ENCODE measurements around the gene KRT6B. TPM values are rescaled to one million over a fixed set of nuclear protein-coding genes. Genes with fewer than 3 reads are reported as not detected.

KRT6B gene
- total RNA-seq, 1 donor from 2014 or later, result not detected

- peaks cover 9% of the 10 kb centered on the region for H3K4me1 Mint-ChIP-seq (ENCODE audit: unreplicated experiment)
These were observed 25.9 kb downstream of the KRT6B start for GRCh38 chr12:52426034-52426433.

GRCh38 chr12:52425466-52425865 lies 26.5 kb downstream of the KRT6B start:
- no peak overlapping the region for H3K27ac Mint-ChIP-seq (ENCODE audit: unreplicated experiment)
- H3K36me3 Mint-ChIP-seq (ENCODE audit: low read depth, unreplicated experiment), result no peaks in the 10 kb centered on the region
- no peak overlapping the region for H3K4me3 Mint-ChIP-seq (ENCODE audit: unreplicated experiment)

More at GRCh38 chr12:52426034-52426433, 25.9 kb downstream of the KRT6B start:
- Mint-ChIP-seq H3K27ac (ENCODE audit: unreplicated experiment) (no peak overlapping the region), H3K27me3 (ENCODE audit: unreplicated experiment) (peaks cover 1% of the 10 kb centered on the region), H3K9me3 (ENCODE audit: unreplicated experiment) (no peaks in the 10 kb centered on the region), H3K4me3 (ENCODE audit: unreplicated experiment) (no peak overlapping the region), H3K36me3 (ENCODE audit: low read depth, unreplicated experiment) (no peaks in the 10 kb centered on the region)
- DNase-seq (ENCODE audit: low spot score), result no peak
- TF ChIP-seq CTCF (IDR thresholded peaks at IDR 0.05; ENCODE audit: unreplicated experiment), result no peak

GRCh38 chr12:52423661-52424500 lies 28.1 kb downstream of the KRT6B start:
- peak; percentile 12 for DNase-seq (ENCODE audit: low spot score)
- Mint-ChIP-seq H3K27ac (ENCODE audit: unreplicated experiment) (no peak overlapping the region), H3K4me1 (ENCODE audit: unreplicated experiment) (peaks cover 9% of the 10 kb centered on the region), H3K27me3 (ENCODE audit: unreplicated experiment) (peaks cover 1% of the 10 kb centered on the region), H3K36me3 (ENCODE audit: low read depth, unreplicated experiment) (no peaks in the 10 kb centered on the region), H3K9me3 (ENCODE audit: unreplicated experiment) (no peaks in the 10 kb centered on the region), H3K4me3 (ENCODE audit: unreplicated experiment) (no peak overlapping the region)
- no peak for TF ChIP-seq CTCF (IDR thresholded peaks at IDR 0.05; ENCODE audit: unreplicated experiment)

More at GRCh38 chr12:52425466-52425865, 26.5 kb downstream of the KRT6B start:
- no peak for DNase-seq (ENCODE audit: low spot score)
- peaks cover 9% of the 10 kb centered on the region for H3K4me1 Mint-ChIP-seq (ENCODE audit: unreplicated experiment)
- no peaks in the 10 kb centered on the region for H3K9me3 Mint-ChIP-seq (ENCODE audit: unreplicated experiment)
- H3K27me3 Mint-ChIP-seq (ENCODE audit: unreplicated experiment), result peaks cover 1% of the 10 kb centered on the region
- TF ChIP-seq CTCF (IDR thresholded peaks at IDR 0.05; ENCODE audit: unreplicated experiment), result no peak

GRCh38 chr12:52423035-52423434 lies 28.9 kb downstream of the KRT6B start:
- H3K27ac Mint-ChIP-seq (ENCODE audit: unreplicated experiment), result no peak overlapping the region
- H3K27me3 Mint-ChIP-seq (ENCODE audit: unreplicated experiment), result peaks cover 1% of the 10 kb centered on the region
- H3K36me3 Mint-ChIP-seq (ENCODE audit: low read depth, unreplicated experiment), result no peaks in the 10 kb centered on the region
- H3K9me3 Mint-ChIP-seq (ENCODE audit: unreplicated experiment), result no peaks in the 10 kb centered on the region
- DNase-seq (ENCODE audit: low spot score), result no peak
- H3K4me3 Mint-ChIP-seq (ENCODE audit: unreplicated experiment), result no peak overlapping the region
- TF ChIP-seq CTCF (IDR thresholded peaks at IDR 0.05; ENCODE audit: unreplicated experiment), result no peak
- H3K4me1 Mint-ChIP-seq (ENCODE audit: unreplicated experiment), result peaks cover 9% of the 10 kb centered on the region

GRCh38 chr12:52419656-52420055 lies 32.3 kb downstream of the KRT6B start:
- no peaks in the 10 kb centered on the region for H3K36me3 Mint-ChIP-seq (ENCODE audit: low read depth, unreplicated experiment)
- H3K27me3 Mint-ChIP-seq (ENCODE audit: unreplicated experiment), result no peaks in the 10 kb centered on the region
- no peak for TF ChIP-seq CTCF (IDR thresholded peaks at IDR 0.05; ENCODE audit: unreplicated experiment)
- no peak for DNase-seq (ENCODE audit: low spot score)
- H3K4me1 Mint-ChIP-seq (ENCODE audit: unreplicated experiment), result peaks cover 9% of the 10 kb centered on the region
- H3K4me3 Mint-ChIP-seq (ENCODE audit: unreplicated experiment), result no peak overlapping the region
- no peak overlapping the region for H3K27ac Mint-ChIP-seq (ENCODE audit: unreplicated experiment)
- no peaks in the 10 kb centered on the region for H3K9me3 Mint-ChIP-seq (ENCODE audit: unreplicated experiment)
